Vagina (tissue), 2 donors: Measurements from ENCODE around the gene CDH13. TPM values are rescaled to one million over a fixed set of nuclear protein-coding genes. Genes with fewer than 3 reads are reported as not detected.

ENCODE experiments used
- DNase-seq, 2 donors: peaks; one replicate each; pipeline ENCODE4 v3.0.0-alpha.2; 2017; ENCODE audit errors: extremely low spot score in 2 of 2
- H3K27ac ChIP-seq: fragments of 200-600 bp; sonication (generic); one replicate; pipeline ENCODE4 v1.5.1; 2019
- H3K27me3 ChIP-seq: fragments of 200-600 bp; sonication (generic); one replicate; pipeline ENCODE4 v1.5.1; 2019
- H3K36me3 ChIP-seq, 2 donors: fragments of 200-600 bp; sonication (generic); one replicate each; pipeline ENCODE4 v1.5.1; 2017 to 2019
- H3K4me1 ChIP-seq: fragments of 200-600 bp; sonication (generic); one replicate; pipeline ENCODE4 v1.5.1; 2019
- H3K4me3 ChIP-seq, 2 donors: fragments of 200-600 bp; sonication (generic); 1 replicate in 1 of 2; 2 replicates in 1 of 2; pipeline ENCODE4 v1.5.1; 2016 to 2019
- H3K9me3 ChIP-seq: fragments of 200-600 bp; sonication (generic); one replicate; pipeline ENCODE4 v1.5.1; 2019
- POLR2A ChIP-seq, 2 donors: fragments of 450-650 bp; IDR thresholded peaks; one replicate each; pipeline ENCODE4 v1.6.1; 2017; ENCODE audit warnings: antibody characterized with exemption in 2 of 2, mild to moderate bottlenecking in 2 of 2, moderate library complexity in 2 of 2
- POLR2AphosphoS5 ChIP-seq, 2 donors: sonication (generic); formaldehyde crosslinking; IDR thresholded peaks; one replicate each; pipeline ENCODE4 v1.9.0; 2017; ENCODE audit warnings: antibody characterized with exemption in 2 of 2, mild to moderate bottlenecking in 2 of 2, low read depth in 1 of 2; ENCODE audit not compliant: insufficient read depth in 1 of 2
- intact Hi-C: fragments of 100-400 bp; cut with DNase I; formaldehyde crosslinking; loops from one replicate; pipeline ENCODE4 v1.15.1; 2023
- total RNA-seq: library from RNA; depleted of rRNA; stranded (reverse); fragments of >200 nt; gene quantifications from one replicate; pipeline ENCODE4 v1.2.3, GENCODE V29; 2016
- TF ChIP-seq, protein P1 (sequence below), 3 experiments: fragments of 450-650 bp in 2 of 3; fragments of 200-600 bp in 1 of 3; sonication (generic) in 1 of 3; IDR thresholded peaks; one replicate each; pipeline ENCODE4 v1.5.1; 2017 to 2019; ENCODE audit warnings: antibody characterized with exemption in 3 of 3, mild to moderate bottlenecking in 2 of 3, moderate library complexity in 2 of 3

The CDH13 gene
- total RNA-seq, 1 donor from 2014 or later, result 123 TPM

DNA sequence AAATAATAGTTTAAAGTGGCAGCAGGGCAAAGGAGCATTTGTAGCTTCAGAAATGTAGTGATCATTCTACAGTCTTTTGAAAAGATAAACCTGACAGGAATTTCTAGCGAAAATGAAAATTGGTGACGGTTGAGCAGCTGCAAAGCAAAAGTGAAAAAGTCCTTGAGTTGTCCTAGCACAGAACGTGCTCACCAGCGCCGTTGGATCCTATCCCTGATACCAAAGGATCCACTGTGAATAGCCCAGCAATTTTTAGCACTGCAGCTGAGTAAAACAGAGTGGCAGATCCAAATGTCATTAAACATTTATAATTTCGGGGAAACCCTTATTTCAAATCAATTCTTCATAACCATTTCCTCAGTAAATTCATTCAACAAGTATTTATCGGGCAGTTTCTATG lies 727.2 kb downstream of the CDH13 start:
- Histone ChIP-seq H3K36me3 (no peaks in the 10 kb centered on the region), H3K27me3 (no peaks in the 10 kb centered on the region), H3K27ac (no peak overlapping the region), H3K4me1 (no peaks in the 10 kb centered on the region), H3K4me3 (no peak overlapping the region), H3K9me3 (no peaks in the 10 kb centered on the region)
- intact Hi-C loops, result no loop called here
- DNase-seq, result no peak
- no peak for TF ChIP-seq POLR2A (IDR thresholded peaks at IDR 0.05)
- TF ChIP-seq, protein P1, sequence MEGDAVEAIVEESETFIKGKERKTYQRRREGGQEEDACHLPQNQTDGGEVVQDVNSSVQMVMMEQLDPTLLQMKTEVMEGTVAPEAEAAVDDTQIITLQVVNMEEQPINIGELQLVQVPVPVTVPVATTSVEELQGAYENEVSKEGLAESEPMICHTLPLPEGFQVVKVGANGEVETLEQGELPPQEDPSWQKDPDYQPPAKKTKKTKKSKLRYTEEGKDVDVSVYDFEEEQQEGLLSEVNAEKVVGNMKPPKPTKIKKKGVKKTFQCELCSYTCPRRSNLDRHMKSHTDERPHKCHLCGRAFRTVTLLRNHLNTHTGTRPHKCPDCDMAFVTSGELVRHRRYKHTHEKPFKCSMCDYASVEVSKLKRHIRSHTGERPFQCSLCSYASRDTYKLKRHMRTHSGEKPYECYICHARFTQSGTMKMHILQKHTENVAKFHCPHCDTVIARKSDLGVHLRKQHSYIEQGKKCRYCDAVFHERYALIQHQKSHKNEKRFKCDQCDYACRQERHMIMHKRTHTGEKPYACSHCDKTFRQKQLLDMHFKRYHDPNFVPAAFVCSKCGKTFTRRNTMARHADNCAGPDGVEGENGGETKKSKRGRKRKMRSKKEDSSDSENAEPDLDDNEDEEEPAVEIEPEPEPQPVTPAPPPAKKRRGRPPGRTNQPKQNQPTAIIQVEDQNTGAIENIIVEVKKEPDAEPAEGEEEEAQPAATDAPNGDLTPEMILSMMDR (IDR thresholded peaks at IDR 0.05), result no peak
- no peak for TF ChIP-seq POLR2AphosphoS5 (IDR thresholded peaks at IDR 0.05; ENCODE audit: insufficient read depth in 1 of 2, low read depth in 1 of 2)

DNA sequence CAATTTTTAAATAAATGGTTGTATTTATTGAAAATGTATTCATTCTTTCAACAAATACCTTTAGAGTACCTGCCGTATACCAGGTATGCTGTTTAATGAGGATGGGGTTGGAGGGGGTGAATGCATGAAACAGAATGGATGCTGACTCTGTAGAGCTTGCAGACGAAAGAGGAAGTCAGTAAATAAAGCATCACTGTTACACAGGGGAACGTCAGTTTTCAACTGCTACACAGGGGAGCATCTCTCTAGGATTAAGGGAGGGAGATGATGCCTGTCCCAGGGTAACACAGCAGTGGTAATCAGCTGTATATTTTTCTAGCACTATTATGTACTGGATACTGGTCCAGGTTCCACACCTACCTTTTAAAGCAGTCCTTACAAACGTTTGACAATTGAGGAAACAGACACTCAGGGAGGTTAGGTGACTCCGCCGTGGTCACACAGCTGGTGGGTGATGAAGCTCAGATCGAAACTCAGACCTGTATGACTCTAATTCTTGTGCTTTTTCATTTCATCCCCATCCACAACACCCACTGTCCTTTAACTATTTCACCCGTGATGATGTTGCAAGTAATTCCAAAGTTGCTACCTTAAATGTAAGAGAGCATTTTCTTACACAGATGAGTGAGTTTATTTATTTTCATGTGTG lies 728.9 kb downstream of the CDH13 start:
- no peak for DNase-seq
- TF ChIP-seq, protein P1 (IDR thresholded peaks at IDR 0.05), result no peak
- TF ChIP-seq POLR2A (IDR thresholded peaks at IDR 0.05) (no peak), POLR2AphosphoS5 (IDR thresholded peaks at IDR 0.05; ENCODE audit: insufficient read depth in 1 of 2, low read depth in 1 of 2) (no peak)
- H3K36me3 ChIP-seq, result no peaks in the 10 kb centered on the region
- H3K27me3 ChIP-seq, result no peaks in the 10 kb centered on the region
- H3K4me3 ChIP-seq, result no peak overlapping the region
- no peak overlapping the region for H3K27ac ChIP-seq
- H3K9me3 ChIP-seq, result no peaks in the 10 kb centered on the region
- intact Hi-C loops, result no loop called here
- H3K4me1 ChIP-seq, result no peaks in the 10 kb centered on the region

DNA sequence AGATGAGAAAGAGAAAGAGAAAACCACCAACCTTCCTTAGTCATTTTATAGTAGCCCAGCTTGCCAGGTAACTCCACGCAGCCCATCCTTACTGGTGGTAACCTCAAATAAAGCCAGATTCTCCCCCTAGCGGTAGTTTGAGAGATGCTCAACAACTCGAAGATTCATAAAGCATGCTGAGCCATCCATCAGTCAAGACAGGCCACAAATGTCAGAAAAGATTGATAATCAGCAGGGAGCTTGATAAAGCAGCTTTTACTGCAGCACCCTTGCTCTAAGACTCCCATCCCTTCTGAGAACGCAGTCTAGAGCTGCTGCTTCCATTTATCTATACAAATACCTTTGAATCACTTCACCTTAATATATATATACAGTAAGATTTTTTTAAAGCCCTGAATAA lies 729.5 kb downstream of the CDH13 start:
- Histone ChIP-seq H3K4me3 (no peak overlapping the region), H3K36me3 (no peaks in the 10 kb centered on the region), H3K27ac (no peak overlapping the region), H3K4me1 (no peaks in the 10 kb centered on the region), H3K27me3 (no peaks in the 10 kb centered on the region), H3K9me3 (no peaks in the 10 kb centered on the region)
- TF ChIP-seq POLR2A (IDR thresholded peaks at IDR 0.05), result no peak
- TF ChIP-seq, protein P1 (IDR thresholded peaks at IDR 0.05), result peak in 2 of 3 experiments; percentile 29 to 53
- no peak for DNase-seq
- intact Hi-C loops, result no loop called here

DNA sequence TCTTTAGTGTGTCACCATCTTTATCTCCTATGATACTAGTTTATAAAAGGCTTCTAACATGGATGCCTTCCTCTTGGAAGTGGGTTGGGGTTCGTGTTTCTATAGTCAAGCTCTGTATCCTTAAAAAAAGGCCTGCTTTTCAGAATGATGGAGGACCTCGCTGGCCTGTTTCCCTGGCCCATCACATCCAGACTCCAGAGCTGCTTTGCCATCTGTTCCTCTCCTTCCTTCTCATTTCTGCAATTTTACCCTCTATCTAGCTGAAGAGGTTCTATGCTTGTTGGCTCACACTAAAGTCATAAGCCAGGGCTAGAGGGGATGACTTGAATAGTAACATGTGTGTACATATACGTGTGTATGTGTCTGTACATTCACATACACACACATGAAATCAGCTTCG lies 730.2 kb downstream of the CDH13 start:
- Histone ChIP-seq H3K27ac (no peak overlapping the region), H3K4me1 (no peaks in the 10 kb centered on the region), H3K9me3 (no peaks in the 10 kb centered on the region), H3K36me3 (no peaks in the 10 kb centered on the region), H3K27me3 (no peaks in the 10 kb centered on the region), H3K4me3 (no peak overlapping the region)
- no peak for DNase-seq
- intact Hi-C loops, result no loop called here
- TF ChIP-seq POLR2AphosphoS5 (IDR thresholded peaks at IDR 0.05; ENCODE audit: insufficient read depth in 1 of 2, low read depth in 1 of 2) (no peak), POLR2A (IDR thresholded peaks at IDR 0.05) (no peak)
- TF ChIP-seq, protein P1 (IDR thresholded peaks at IDR 0.05), result no peak

DNA sequence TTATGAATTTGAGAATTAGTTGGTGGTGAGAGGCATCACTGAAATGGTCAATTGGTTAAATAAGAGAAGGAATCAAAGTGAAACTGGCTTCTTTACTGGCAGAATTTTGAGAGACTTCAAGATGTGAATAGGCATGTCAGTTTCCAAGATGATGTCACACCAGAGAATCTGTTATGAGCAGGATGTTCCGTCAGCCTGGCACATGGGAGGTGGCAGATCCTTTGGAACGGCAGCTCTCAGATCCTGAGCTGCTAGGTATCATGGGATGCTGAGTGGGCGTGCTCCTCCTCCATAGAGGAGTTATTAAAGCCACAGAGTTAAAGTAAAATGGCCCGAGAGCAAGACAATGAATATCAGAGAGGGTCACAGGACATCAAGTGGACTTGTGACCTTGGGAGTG lies 736.8 kb downstream of the CDH13 start:
- no peak for TF ChIP-seq POLR2AphosphoS5 (IDR thresholded peaks at IDR 0.05; ENCODE audit: insufficient read depth in 1 of 2, low read depth in 1 of 2)
- no peak for TF ChIP-seq POLR2A (IDR thresholded peaks at IDR 0.05)
- TF ChIP-seq, protein P1 (IDR thresholded peaks at IDR 0.05), result no peak
- intact Hi-C loops, result no loop called here
- Histone ChIP-seq H3K4me1 (no peaks in the 10 kb centered on the region), H3K36me3 (no peaks in the 10 kb centered on the region), H3K27ac (no peak overlapping the region), H3K27me3 (no peaks in the 10 kb centered on the region), H3K9me3 (no peaks in the 10 kb centered on the region), H3K4me3 (no peak overlapping the region)
- no peak for DNase-seq
